Central memory CD4-positive, alpha-beta T cell (primary cell): Measurements from ENCODE around the gene PSMG4.
"Not testable (repeated sequence)": the region's sequence is repeated elsewhere in the genome, so short reads cannot be mapped to it uniquely, and the experiment has no call there.

Experiments
- DNase-seq: peaks from one replicate; pipeline ENCODE4 v3.0.0; 2022

The PSMG4 gene

DNA sequence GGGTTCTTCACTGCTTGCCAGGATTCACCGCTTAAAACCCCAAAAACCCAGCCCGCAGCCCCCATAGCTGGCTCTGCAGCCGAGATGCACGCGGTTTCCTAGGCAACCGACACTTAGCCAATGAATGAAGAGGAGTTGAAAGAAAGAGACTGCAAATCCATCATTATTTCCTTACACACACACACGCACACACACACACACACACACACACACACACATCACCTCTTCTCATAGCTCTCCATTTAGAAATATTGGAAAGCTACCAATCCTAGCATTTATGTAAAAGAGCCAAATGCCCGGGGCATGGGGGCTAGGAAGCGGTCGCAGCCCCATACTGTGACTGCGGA is 27.9 kb upstream of the PSMG4 start:
- DNase-seq = no peak

GRCh38 chr6:3231247-3232016 is 27.3 kb upstream of the PSMG4 start:
- no peak for DNase-seq

GRCh38 chr6:3232017-3232945 is 26.5 kb upstream of the PSMG4 start:
- no peak for DNase-seq

DNA sequence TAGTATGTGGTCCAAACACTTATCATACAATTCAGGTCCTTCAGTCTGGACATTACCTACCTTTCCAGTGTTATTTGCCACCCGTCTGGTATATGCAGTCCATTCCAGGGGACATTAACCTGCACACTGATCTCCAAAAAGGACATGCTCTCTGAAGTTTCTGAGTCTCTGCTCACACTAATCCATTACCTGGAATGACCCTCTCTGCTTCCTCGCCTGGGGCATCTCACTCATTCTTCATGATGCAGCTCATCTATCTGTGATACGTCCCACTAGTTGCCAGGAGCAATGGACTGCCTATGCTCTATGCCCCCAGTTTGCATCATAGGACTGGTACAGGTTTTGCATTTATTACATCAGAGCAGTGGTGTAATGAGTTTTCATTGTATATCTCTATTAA is 25.4 kb upstream of the PSMG4 start:
- DNase-seq = no peak

DNA sequence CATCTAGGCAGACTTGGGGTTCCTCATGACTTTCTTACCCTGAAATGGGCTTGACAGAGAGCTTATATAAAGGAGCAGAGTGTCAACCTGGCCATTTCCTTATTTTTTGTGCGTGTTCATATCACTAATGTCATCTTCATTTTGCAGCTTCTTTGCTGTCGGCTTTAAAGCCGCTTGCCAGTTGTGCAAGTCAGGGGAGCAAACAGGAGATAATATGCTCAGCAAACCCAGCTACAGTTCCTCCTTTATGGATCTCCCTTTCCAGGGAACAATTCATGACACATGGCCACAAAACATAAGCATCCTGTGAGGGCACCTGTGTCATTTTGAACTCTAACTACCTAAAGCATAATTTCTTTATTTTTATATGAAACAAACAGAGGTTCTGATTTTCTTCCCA is 24.8 kb upstream of the PSMG4 start:
- no peak for DNase-seq

- DNase-seq = no peak
Observed at GRCh38 chr6:3235486-3235885, 23.3 kb upstream of the PSMG4 start.

DNA sequence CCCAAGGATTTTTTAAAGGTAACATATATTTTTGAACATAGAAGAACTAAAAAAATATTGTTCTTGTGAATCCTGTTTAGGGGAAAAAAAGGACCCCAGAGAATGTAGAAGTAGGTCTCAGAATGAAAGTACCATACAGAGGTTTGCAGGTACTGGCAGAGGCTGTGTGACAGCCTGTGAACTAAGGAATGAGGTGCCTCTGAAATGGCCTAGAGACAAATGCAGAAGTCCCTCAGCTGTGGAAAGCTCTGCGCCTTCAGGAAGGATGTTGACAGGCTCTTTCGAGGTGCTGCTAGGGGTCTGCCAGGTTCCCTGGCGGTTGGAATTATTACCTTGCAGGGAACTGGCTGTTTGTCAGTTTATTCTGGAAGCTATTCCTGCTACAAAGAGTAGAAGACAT is 22.7 kb upstream of the PSMG4 start:
- no peak for DNase-seq

DNA sequence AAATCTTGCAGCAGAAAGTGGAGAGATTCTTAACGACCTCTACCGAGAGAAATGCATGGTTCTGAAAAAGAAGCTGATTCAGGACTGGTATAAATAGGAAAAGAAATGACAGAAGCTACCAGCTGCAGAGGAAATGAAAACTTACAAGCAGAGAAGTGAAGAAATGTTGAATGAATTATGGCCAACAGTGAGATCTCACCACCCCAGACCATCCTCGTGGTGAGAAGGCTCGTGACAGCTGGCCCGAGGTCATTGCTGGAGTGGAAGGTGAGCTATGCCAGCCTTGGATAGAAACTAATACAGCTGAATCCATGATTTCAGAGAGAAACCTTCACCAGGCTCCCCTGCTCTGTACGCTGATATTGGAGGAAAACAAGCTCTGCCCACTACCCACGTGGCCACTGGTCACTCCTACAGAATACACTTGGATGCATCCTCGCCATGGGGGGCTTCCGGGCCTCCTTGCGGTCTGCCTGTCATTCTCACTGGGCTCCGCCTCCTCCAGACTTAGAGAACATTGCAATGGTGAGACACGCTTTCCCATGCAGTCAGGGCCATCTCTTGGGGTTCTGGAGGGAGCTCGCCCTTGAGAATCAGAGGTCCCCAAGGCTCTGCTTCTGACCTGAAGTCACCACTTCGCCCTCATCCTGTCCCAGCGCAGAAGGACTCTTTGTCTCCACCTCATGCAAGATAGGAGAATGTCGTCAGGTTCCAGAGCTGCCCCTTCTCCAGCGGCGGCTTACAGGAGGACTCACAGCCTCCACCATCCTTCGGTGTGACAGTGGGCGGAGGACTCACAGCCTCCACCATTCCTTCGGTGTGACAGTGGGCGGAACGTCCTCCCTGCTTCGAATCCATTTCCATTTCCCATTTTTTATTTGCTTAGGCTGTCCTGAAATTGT is 20.7 kb upstream of the PSMG4 start:
- no peak for DNase-seq

GRCh38 chr6:3239110-3239830 is 19.5 kb upstream of the PSMG4 start:
- no peak for DNase-seq

GRCh38 chr6:3240595-3240994 is 18.2 kb upstream of the PSMG4 start:
- DNase-seq = no peak

DNA sequence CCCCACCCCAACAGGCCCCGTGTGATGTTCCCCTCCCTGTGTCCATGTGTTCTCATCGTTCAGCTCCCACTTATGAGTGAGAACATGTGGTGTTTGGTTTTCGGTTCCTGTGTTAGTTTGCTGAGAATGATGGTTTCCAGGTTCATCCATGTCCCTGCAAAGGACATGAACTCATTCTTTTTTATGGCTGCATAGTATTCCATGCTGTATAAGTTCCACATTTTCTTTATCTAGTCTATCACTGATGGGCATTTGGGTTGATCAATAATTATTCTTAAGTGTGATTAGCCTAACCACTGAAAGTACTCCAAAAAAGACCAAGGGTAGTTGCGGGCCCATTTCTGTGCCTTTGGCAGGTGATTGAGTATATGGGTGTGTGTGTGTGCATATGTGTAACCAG is 17.0 kb upstream of the PSMG4 start:
- DNase-seq = not testable (repeated sequence)

GRCh38 chr6:3242768-3243167 is 16.0 kb upstream of the PSMG4 start:
- no peak for DNase-seq

DNA sequence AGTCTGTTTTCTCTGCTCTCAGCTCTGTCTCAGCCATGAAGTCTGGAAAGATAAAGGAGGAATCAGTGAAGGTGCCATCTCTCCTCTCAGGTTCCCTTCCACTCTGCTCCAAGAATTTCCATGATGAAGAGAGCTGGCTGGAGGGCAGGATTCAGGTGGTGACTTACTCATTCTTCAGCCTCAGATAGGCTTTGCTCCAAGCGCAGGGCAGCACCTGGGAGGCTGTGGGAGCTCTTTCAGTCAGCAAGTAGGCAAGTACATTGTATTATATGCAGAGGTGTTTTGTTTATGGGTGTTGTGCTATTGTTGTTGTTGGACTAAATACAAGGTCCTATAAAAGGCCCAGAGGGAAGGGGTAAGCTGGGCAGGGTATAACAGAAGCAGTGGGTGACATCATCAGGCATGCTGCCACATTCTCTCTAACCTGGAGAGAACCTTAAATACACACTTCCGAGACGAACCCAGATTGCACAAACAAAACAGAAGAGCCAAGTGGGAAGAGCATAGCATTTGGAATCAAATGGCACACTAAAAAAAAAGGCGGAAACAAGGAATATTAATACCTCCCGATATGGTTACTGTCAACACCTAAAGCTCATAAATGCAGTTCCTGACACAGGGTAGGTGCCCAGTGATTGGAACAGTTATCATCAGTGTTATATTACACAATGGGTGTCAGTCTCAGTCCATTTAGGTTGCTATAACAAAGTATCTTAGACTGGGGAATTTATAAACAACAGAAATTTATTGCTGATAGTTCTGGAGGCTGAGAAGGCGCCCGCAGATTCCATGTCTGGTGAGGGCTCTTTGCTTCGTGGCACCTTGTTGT is 14.5 kb upstream of the PSMG4 start:
- no peak for DNase-seq

DNA sequence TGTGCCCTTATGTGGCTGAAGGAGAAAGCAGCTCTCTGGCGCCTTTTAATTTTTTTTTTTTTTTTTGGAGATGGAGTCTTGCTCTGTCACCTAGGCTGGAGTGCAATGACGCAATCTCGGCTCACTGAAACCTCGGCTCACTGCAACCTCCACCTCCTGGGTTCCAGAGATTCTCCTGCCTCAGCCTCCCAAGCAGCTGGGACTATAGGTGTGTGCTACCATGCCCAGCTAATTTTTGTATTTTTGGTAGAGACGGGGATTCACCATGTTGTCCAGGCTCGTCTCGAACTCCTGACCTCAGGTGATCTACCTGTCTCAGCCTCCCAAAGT is 13.9 kb upstream of the PSMG4 start:
- DNase-seq = not testable (repeated sequence)

- DNase-seq = no peak
Observed at GRCh38 chr6:3245216-3245615, 13.5 kb upstream of the PSMG4 start.

GRCh38 chr6:3247255-3248146 is 11.2 kb upstream of the PSMG4 start:
- no peak for DNase-seq

- no peak for DNase-seq
Observed at GRCh38 chr6:3249821-3250220, 8.9 kb upstream of the PSMG4 start.

DNA sequence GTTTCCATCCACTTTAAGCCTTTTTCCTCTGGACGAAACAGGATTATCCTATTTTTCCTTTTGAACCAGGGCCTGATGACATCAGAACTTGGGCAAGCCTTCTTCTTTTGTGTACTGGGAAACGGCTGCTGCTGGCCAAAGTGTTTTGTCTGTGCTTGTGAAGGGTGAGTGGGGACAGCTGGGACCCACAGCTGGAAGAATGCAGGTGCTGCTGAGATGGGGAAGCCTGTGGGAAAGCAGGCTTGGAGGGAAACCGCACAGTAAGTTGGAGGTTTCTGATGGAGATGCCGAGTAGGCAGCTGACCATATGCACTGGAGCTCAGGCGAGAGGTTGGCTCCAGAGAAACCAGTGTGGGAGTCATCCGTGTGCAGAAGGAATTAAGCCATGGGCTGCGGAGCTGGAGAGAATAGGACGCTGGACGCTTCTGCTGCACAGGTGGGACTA is 8.5 kb upstream of the PSMG4 start:
- no peak for DNase-seq

DNA sequence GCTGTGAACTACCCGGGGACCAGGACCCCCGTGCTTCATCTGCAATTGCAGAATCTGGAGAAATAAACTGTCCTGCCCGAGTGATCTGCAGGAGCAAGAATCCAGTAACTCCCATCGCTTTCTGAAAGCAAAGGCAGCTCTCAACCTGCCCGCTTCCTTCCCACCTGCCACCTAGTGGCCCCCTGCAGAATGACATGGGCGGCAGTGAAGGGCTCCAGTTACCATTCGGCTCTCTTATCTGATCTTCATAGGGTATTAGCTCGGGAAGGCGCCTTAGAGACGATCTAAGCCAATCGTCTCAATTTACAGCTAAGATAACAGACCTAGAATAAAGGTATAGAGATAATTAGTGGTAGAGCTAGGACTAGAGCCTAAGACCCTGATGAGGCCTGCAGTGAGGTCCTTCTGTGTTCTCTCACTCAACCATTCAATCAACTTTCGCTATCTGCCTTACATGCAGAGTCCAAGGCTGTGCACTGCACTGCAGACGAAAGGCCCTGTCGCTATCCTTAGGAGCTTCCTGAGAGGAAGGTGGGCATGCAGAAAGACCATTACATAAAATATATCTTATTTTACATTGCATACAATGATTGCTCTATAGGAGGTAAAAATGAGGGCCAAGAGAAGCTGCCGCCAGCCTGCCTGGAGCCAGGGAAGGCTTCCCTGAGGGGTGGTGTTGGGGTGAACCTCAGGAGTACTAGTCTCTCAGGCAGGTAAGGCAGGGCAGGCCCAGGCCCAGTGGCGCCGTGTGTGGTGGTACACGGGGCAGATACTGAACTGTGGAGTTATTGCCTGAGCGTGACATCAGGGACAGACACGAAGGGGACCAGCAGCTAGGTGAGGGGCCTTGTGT is 7.1 kb upstream of the PSMG4 start:
- peak; percentile 70 for DNase-seq
